A549 (cell line): ENCODE measurements around the gene ARF4.

Source experiments
- CBX8 ChIP-seq: fragments of 200-600 bp; sonication (generic); IDR thresholded peaks from 2 replicates; pipeline ENCODE4 v1.6.1; 2016
- HOXB5 ChIP-seq: fragments of 250-450 bp; sonication (Bioruptor Pico); IDR thresholded peaks from 2 replicates; pipeline ENCODE4 v1.5.0; 2020; ENCODE audit warnings: mild to moderate bottlenecking, moderate library complexity
- MAFK ChIP-seq: fragments of 450-650 bp; IDR thresholded peaks from 2 replicates; pipeline ENCODE4 v1.6.1; 2014; ENCODE audit not compliant: partially characterized antibody
- NFE2L2 ChIP-seq: fragments of 150-350 bp; conservative IDR thresholded peaks from 2 replicates; pipeline ENCODE4 v1.6.1; 2014; ENCODE audit warnings: low read length
- PHF8 ChIP-seq: fragments of 200-600 bp; sonication (generic); IDR thresholded peaks from 2 replicates; pipeline ENCODE4 v1.6.1; 2016; ENCODE audit warnings: low read depth, mild to moderate bottlenecking, antibody characterized with exemption, moderate library complexity, borderline replicate concordance
- RAD21 ChIP-seq, 2 experiments: fragments of >200 bp in 1 of 2; sonication (Bioruptor Twin) in 1 of 2; formaldehyde crosslinking in 1 of 2; IDR thresholded peaks in 1 of 2; conservative IDR thresholded peaks in 1 of 2; 2 replicates in 1 of 2; 3 replicates in 1 of 2; pipeline ENCODE4 v1.6.1; 2012 to 2018; ENCODE audit warnings: inconsistent platforms in 1 of 2
- TF ChIP-seq, protein P1 (sequence below): fragments of >200 bp; sonication (Bioruptor Twin); formaldehyde crosslinking; IDR thresholded peaks from 3 replicates; pipeline ENCODE4 v1.5.1; 2016
- TF ChIP-seq, protein P2 (sequence below): IDR thresholded peaks from 2 replicates; pipeline ENCODE4 v1.6.1; 2012; ENCODE audit warnings: low read depth, borderline replicate concordance
- TF ChIP-seq, protein P3 (sequence below): fragments of 200-600 bp; sonication (generic); IDR thresholded peaks from 2 replicates; pipeline ENCODE4 v1.6.1; 2016; ENCODE audit warnings: antibody characterized with exemption, mild to moderate bottlenecking, moderate library complexity

DNA sequence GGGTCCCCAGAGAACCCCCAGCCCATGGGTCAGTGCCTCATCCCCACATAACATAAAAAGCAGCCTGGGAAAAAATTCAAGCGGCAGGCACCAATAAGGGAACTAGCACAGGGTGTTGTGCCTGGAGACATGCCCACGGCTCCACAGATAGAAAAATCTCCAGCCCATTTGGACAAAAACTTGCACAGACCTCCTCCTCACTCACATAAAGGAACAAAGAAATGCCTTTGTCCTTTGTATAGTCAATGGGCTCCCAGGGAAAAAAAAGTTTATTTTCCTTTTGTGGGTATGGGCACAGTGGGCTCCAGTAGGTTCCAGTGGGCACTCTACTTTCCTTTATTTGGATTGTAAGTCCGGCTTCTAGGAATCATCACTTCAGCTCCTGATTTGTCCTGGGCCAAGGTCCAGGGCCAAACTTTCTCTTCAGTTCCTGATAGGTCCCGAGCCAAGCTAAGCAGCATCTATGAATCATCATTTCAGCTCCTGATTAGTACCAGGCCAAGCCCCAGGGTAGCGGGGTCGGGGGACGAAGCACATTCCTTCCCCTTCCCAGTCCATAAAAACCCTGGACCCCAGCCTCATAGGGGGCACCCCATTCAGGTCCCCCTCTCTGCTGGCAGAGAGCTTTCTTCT is 51.4 kb downstream of the ARF4 start:
- TF ChIP-seq, protein P1, sequence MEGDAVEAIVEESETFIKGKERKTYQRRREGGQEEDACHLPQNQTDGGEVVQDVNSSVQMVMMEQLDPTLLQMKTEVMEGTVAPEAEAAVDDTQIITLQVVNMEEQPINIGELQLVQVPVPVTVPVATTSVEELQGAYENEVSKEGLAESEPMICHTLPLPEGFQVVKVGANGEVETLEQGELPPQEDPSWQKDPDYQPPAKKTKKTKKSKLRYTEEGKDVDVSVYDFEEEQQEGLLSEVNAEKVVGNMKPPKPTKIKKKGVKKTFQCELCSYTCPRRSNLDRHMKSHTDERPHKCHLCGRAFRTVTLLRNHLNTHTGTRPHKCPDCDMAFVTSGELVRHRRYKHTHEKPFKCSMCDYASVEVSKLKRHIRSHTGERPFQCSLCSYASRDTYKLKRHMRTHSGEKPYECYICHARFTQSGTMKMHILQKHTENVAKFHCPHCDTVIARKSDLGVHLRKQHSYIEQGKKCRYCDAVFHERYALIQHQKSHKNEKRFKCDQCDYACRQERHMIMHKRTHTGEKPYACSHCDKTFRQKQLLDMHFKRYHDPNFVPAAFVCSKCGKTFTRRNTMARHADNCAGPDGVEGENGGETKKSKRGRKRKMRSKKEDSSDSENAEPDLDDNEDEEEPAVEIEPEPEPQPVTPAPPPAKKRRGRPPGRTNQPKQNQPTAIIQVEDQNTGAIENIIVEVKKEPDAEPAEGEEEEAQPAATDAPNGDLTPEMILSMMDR: no peak
- TF ChIP-seq, protein P2, sequence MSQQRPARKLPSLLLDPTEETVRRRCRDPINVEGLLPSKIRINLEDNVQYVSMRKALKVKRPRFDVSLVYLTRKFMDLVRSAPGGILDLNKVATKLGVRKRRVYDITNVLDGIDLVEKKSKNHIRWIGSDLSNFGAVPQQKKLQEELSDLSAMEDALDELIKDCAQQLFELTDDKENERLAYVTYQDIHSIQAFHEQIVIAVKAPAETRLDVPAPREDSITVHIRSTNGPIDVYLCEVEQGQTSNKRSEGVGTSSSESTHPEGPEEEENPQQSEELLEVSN: no peak
- TF ChIP-seq NFE2L2 (no peak), HOXB5 (CRISPR knock-in tag) (no peak), CBX8 (no peak), MAFK (no peak), RAD21 (conservative IDR thresholded peaks at IDR 0.05 in 1 of 2, IDR thresholded peaks at IDR 0.05 in 1 of 2) (no peak), PHF8 (no peak)
- TF ChIP-seq, protein P3, sequence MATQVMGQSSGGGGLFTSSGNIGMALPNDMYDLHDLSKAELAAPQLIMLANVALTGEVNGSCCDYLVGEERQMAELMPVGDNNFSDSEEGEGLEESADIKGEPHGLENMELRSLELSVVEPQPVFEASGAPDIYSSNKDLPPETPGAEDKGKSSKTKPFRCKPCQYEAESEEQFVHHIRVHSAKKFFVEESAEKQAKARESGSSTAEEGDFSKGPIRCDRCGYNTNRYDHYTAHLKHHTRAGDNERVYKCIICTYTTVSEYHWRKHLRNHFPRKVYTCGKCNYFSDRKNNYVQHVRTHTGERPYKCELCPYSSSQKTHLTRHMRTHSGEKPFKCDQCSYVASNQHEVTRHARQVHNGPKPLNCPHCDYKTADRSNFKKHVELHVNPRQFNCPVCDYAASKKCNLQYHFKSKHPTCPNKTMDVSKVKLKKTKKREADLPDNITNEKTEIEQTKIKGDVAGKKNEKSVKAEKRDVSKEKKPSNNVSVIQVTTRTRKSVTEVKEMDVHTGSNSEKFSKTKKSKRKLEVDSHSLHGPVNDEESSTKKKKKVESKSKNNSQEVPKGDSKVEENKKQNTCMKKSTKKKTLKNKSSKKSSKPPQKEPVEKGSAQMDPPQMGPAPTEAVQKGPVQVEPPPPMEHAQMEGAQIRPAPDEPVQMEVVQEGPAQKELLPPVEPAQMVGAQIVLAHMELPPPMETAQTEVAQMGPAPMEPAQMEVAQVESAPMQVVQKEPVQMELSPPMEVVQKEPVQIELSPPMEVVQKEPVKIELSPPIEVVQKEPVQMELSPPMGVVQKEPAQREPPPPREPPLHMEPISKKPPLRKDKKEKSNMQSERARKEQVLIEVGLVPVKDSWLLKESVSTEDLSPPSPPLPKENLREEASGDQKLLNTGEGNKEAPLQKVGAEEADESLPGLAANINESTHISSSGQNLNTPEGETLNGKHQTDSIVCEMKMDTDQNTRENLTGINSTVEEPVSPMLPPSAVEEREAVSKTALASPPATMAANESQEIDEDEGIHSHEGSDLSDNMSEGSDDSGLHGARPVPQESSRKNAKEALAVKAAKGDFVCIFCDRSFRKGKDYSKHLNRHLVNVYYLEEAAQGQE: no peak
